Suprapubic skin (tissue), 4 donors: ENCODE results near the gene RNF41. TPM values are rescaled to one million over a fixed set of nuclear protein-coding genes. Genes with fewer than 3 reads are reported as not detected.
"Not testable (repeated sequence)": the region's sequence is repeated elsewhere in the genome, so short reads cannot be mapped to it uniquely, and the experiment has no call there.

Experiments
- DNase-seq, 2 donors: peaks; one replicate each; pipeline ENCODE4 v3.0.0-alpha.2; 2019; ENCODE audit warnings: low spot score in 2 of 2
- H3K27ac ChIP-seq: fragments of 200-600 bp; sonication (generic); one replicate; pipeline ENCODE4 v1.5.1; 2019
- H3K27me3 ChIP-seq: fragments of 200-600 bp; sonication (generic); one replicate; pipeline ENCODE4 v1.5.1; 2019
- H3K36me3 ChIP-seq: fragments of 200-600 bp; sonication (generic); one replicate; pipeline ENCODE4 v1.5.1; 2019
- H3K4me1 ChIP-seq: fragments of 200-600 bp; sonication (generic); one replicate; pipeline ENCODE4 v1.5.1; 2019
- H3K4me3 ChIP-seq: fragments of 200-600 bp; sonication (generic); one replicate; pipeline ENCODE4 v1.5.1; 2019; ENCODE audit warnings: mild to moderate bottlenecking
- H3K9me3 ChIP-seq: fragments of 200-600 bp; sonication (generic); one replicate; pipeline ENCODE4 v1.5.1; 2019
- EP300 ChIP-seq: sonication (generic); formaldehyde crosslinking; IDR thresholded peaks from one replicate; pipeline ENCODE4 v1.6.1; 2017; ENCODE audit warnings: antibody characterized with exemption
- POLR2A ChIP-seq, 2 donors: fragments of 450-650 bp; IDR thresholded peaks; one replicate each; pipeline ENCODE4 v1.6.1; 2017; ENCODE audit warnings: antibody characterized with exemption in 2 of 2, mild to moderate bottlenecking in 2 of 2, moderate library complexity in 2 of 2
- POLR2AphosphoS5 ChIP-seq, 3 donors: sonication (generic); formaldehyde crosslinking; IDR thresholded peaks; one replicate each; pipeline ENCODE4 v1.6.1; 2017; ENCODE audit warnings: antibody characterized with exemption in 3 of 3
- WGBS: methylation state at CpG from one replicate; pipeline ENCODE4 v1.1.5; 2018; 5-methylcytosine and 5-hydroxymethylcytosine counted together
- total RNA-seq, 4 donors: library from RNA; depleted of rRNA; stranded (reverse); fragments of >200 nt; gene quantifications; one replicate each; pipeline ENCODE4 v1.1.0, GENCODE V29; 2016
- TF ChIP-seq, protein P1 (sequence below), 2 donors: fragments of 200-600 bp in 1 of 2; fragments of 450-650 bp in 1 of 2; sonication (generic) in 1 of 2; IDR thresholded peaks; one replicate each; pipeline ENCODE4 v1.5.1; 2016 to 2019; ENCODE audit warnings: antibody characterized with exemption in 2 of 2, mild to moderate bottlenecking in 1 of 2, moderate library complexity in 1 of 2

Gene RNF41
- total RNA-seq, 4 donors from 2014 or later = 28.4 to 60.6 (median 35.8) TPM

DNA sequence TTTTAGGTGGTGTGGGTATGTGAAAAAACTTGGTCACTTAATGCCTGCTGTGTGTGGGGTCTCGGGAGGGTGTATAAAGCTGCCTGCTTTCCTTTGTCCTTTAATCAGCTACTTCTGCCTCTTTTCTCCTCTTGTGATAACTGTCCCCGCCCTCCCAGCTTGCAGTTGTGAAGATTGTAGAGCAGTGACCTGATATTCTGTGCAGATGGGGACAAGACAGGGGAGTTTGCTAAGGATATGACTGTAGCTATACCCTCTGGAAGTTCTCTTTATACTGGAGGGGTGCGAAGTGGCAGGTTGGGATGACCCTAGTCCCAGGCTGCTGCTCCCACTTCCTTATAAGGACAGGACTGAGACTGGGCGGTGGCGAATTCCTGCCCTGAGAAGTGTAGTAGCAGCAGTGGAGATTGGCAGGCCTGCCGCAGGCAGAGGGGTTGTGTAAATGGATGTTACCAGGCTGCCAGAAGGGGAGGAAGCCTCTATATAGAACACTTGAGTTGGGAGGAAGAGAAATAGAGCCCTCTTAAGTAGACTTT, 62.7 kb downstream of the RNF41 start:
- H3K9me3 ChIP-seq = no peaks in the 10 kb centered on the region
- peak; percentile 92 to 93 for DNase-seq
- H3K27me3 ChIP-seq = no peaks in the 10 kb centered on the region
- peaks cover 49% of the 10 kb centered on the region for H3K4me1 ChIP-seq
- peak overlapping the region; percentile 91 for H3K4me3 ChIP-seq
- TF ChIP-seq POLR2AphosphoS5 (IDR thresholded peaks at IDR 0.05) (peak in 1 of 3 donors; percentile 59), POLR2A (IDR thresholded peaks at IDR 0.05) (peak in 1 of 2 donors; percentile 32), EP300 (no peak)
- TF ChIP-seq, protein P1, sequence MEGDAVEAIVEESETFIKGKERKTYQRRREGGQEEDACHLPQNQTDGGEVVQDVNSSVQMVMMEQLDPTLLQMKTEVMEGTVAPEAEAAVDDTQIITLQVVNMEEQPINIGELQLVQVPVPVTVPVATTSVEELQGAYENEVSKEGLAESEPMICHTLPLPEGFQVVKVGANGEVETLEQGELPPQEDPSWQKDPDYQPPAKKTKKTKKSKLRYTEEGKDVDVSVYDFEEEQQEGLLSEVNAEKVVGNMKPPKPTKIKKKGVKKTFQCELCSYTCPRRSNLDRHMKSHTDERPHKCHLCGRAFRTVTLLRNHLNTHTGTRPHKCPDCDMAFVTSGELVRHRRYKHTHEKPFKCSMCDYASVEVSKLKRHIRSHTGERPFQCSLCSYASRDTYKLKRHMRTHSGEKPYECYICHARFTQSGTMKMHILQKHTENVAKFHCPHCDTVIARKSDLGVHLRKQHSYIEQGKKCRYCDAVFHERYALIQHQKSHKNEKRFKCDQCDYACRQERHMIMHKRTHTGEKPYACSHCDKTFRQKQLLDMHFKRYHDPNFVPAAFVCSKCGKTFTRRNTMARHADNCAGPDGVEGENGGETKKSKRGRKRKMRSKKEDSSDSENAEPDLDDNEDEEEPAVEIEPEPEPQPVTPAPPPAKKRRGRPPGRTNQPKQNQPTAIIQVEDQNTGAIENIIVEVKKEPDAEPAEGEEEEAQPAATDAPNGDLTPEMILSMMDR (IDR thresholded peaks at IDR 0.05) = no peak
- peak overlapping the region; percentile 98 for H3K27ac ChIP-seq
- peaks cover 43% of the 10 kb centered on the region for H3K36me3 ChIP-seq
- 0% methylated on average over 6 of the region's 6 CpGs for WGBS

DNA sequence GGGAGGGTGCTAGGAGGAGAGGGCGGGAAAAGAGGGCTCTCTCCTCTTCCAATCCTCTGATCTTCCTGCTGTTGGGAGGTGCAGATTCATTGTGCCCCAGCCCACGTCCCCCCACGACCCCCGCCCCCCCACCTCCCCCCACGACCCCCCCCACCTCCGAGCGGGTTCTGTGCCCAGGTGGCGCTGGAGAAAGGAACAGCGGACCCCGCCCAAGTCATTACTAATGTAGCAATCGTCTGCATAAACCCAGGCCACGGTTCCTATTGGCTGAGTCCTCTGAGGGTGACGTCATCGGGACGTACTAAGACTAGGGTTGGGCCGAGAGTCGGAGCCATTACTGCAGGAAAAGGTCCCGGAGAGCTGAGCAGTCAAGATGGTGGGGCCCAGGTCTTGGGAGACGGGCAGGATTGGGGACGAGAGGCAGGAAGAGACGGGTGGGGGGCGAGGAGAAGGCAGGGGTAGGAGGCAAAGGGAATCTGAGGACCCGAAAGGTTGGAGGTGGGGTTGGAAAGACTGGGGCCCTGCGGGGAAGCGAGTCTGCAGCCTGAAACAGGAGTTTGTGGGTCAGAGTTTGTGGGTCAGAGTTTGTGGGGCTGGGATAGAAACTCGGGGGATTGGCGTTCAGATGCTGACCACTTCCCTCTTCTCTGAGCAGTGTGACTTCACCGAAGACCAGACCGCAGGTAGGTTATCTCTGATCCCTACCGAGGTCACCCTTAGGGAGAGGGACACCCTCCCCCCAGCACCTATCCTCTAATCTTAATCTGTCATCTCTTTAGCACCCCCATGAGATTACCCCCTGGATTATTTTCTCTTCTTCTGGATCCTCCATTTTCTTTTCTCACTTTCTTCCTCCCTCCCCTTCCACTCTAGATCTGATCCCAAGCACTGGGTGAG, 63.4 kb downstream of the RNF41 start, which contains the start of gene MYL6:
MYL6 (plus strand) TSS at position 331 of the 897 bp plus-strand sequence; CDS start at position 374, 43 bp downstream.
- DNase-seq = peak; percentile 99 to 100
- peaks cover 37% of the 10 kb centered on the region for H3K36me3 ChIP-seq
- no peaks in the 10 kb centered on the region for H3K9me3 ChIP-seq
- H3K27ac ChIP-seq = peak within 1 kb of the TSS; percentile 98
- no peaks in the 10 kb centered on the region for H3K27me3 ChIP-seq
- under 1% methylated on average over 30 of the region's 30 CpGs for WGBS
- H3K4me1 ChIP-seq = peaks cover 52% of the 10 kb centered on the region
- peak within 1 kb of the TSS; percentile 91 for H3K4me3 ChIP-seq
- TF ChIP-seq EP300 = no peak
- TF ChIP-seq POLR2AphosphoS5 (IDR thresholded peaks at IDR 0.05) = peak; percentile 94 to 96 (median 95)
- peak; percentile 93 to 98 for TF ChIP-seq POLR2A (IDR thresholded peaks at IDR 0.05)

DNA sequence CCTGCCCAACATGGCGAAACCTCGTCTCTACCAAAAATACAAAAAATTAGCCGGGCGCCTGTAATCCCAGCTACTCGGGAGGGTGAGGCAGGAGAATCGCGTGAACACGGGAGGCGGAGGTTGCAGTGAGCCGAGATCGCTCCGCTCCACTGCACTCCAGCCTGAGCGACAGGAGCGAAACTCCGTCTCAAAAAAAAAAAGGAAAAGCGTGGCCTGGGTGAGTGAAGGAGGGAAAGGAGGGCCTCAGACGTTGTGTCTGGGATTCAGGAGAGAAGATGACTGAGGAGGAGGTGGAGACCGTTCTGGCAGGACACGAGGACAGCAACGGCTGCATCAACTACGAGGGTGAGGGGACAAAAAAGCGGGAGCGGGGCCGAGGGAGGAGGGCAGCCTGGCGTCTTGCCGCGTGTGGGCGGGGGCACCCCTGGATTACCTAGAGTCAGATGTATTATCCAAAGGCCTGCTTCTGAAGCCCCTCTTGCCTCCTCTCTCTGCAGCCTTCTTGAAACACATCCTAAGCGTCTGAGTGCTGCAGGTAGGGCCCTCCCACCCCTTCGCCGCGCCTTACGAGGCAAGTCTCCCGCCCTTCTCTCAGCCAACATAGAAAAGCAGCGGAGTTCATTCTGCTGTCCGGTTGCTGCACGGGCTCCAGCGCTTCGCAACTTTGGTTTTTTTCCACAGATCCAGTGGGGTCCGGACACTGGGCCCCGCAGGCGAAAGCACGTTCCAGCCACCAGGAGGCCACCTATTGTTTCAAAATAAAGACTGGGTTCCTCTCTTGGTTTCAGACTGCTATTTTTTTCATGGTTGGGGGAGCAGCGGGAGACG, 64.3 kb downstream of the RNF41 start:
- DNase-seq = peak; percentile 91 to 92
- no peaks in the 10 kb centered on the region for H3K9me3 ChIP-seq
- WGBS = 2% methylated on average over 45 of the region's 45 CpGs
- no peaks in the 10 kb centered on the region for H3K27me3 ChIP-seq
- peaks cover 29% of the 10 kb centered on the region for H3K36me3 ChIP-seq
- peaks cover 58% of the 10 kb centered on the region for H3K4me1 ChIP-seq
- peak overlapping the region; percentile 91 for H3K4me3 ChIP-seq
- H3K27ac ChIP-seq = peak overlapping the region; percentile 98
- peak in 1 of 3 donors; percentile 42 for TF ChIP-seq POLR2AphosphoS5 (IDR thresholded peaks at IDR 0.05)
- TF ChIP-seq EP300 = no peak
- TF ChIP-seq, protein P1 (IDR thresholded peaks at IDR 0.05) = peak; percentile 59 to 64

DNA sequence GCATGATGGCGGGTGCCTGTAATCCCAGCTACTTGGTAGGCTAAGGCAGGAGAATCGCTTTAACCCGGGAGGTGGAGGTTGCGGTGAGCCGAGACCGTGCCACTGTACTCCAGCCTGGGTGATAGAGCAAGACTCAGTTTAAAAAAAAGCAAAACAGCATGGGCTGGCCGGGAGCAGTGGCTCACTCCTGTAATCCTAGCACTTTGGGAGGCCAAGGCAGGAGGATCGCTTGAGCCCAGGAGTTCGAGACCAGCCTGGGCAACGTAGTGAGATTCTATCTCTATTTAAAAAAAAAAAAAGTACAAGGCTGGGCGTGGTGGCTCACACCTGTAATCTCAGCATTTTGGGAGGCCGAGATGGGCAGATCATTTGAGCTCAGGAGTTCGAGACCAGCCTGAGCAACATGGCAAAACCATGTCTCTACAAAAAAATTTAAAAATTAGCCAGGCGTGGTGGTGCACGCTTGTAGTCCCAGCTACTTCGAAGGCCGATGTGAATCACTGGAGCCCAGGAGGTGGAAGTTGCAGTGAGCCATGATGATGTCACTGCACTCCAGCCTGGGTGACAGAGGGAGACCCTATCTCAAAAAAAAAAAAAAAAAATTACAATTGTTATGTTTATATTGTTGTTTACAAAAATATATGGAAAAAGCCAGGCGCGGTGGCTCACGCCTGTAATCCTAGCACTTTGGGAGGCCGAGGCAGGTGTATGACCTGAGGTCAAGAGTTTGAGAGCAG, 65.1 kb downstream of the RNF41 start:
- H3K4me3 ChIP-seq = peak overlapping the region; percentile 91
- WGBS = 87% methylated on average over 21 of the region's 21 CpGs
- H3K27ac ChIP-seq = peak overlapping the region; percentile 98
- not testable (repeated sequence) for H3K9me3 ChIP-seq, DNase-seq, H3K27me3 ChIP-seq
- peaks cover 21% of the 10 kb centered on the region for H3K36me3 ChIP-seq
- H3K4me1 ChIP-seq = peaks cover 52% of the 10 kb centered on the region

DNA sequence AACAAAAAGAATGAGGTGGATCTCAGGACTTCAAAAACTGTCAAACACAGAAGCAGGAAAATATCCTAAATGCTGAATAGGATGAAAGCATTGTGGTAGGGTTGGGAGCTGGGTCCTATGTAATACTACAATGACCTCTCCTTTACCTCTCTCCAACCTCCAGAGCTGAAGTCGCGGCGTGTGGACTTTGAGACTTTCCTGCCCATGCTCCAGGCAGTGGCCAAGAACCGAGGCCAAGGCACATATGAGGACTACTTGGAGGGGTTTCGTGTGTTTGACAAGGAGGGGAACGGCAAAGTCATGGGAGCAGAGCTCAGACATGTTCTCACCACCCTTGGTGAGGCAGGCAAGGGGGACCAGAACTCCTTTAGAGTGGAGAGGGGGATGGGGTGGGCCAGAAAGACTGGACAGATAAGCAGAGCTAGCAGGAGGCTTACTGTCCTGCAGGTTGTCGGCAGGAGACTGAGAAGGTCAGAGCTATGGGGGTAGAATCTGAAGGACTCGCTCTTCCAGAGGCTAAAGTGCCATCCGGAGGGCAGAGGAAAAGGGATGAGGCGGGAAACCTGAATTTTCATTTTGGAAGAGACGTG, 66.4 kb downstream of the RNF41 start:
- H3K27me3 ChIP-seq = no peaks in the 10 kb centered on the region
- no peak for DNase-seq
- TF ChIP-seq POLR2AphosphoS5 (IDR thresholded peaks at IDR 0.05) = no peak
- peaks cover 52% of the 10 kb centered on the region for H3K4me1 ChIP-seq
- H3K27ac ChIP-seq = no peak overlapping the region
- WGBS = 95% methylated on average over 11 of the region's 11 CpGs
- H3K4me3 ChIP-seq = no peak overlapping the region
- peaks cover 8% of the 10 kb centered on the region for H3K36me3 ChIP-seq
- H3K9me3 ChIP-seq = no peaks in the 10 kb centered on the region

DNA sequence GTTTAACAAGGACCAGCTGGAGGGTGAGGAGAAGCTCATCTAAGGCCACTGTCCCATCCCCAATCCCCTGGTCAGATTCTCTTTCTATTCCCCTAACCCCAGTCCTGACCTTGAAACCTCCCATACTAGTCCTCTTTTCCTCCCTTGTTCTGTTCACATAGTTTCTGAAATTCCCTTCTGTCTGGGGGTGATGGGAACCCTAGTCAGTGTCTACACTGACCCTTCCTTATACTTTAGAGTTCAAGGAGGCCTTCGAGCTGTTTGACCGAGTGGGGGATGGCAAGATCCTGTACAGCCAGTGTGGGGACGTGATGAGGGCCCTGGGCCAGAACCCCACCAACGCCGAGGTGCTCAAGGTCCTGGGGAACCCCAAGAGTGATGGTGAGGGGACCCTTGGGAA, 66.9 kb downstream of the RNF41 start:
- H3K4me3 ChIP-seq = no peak overlapping the region
- H3K27me3 ChIP-seq = no peaks in the 10 kb centered on the region
- TF ChIP-seq, protein P1 (IDR thresholded peaks at IDR 0.05) = no peak
- TF ChIP-seq POLR2A (IDR thresholded peaks at IDR 0.05) = no peak
- no peak for TF ChIP-seq EP300
- no peak for TF ChIP-seq POLR2AphosphoS5 (IDR thresholded peaks at IDR 0.05)
- DNase-seq = no peak
- H3K27ac ChIP-seq = no peak overlapping the region
- H3K4me1 ChIP-seq = peaks cover 47% of the 10 kb centered on the region
- WGBS = 84% methylated on average over 5 of the region's 5 CpGs
- peaks cover 3% of the 10 kb centered on the region for H3K36me3 ChIP-seq
- H3K9me3 ChIP-seq = no peaks in the 10 kb centered on the region
